ENCODE data around the gene STARD3. TPM values are rescaled to one million over a fixed set of nuclear protein-coding genes. Genes with fewer than 3 reads are reported as not detected.

Gene STARD3
- total RNA-seq, 1 donor from 2014 or later = 87.6 TPM

DNA sequence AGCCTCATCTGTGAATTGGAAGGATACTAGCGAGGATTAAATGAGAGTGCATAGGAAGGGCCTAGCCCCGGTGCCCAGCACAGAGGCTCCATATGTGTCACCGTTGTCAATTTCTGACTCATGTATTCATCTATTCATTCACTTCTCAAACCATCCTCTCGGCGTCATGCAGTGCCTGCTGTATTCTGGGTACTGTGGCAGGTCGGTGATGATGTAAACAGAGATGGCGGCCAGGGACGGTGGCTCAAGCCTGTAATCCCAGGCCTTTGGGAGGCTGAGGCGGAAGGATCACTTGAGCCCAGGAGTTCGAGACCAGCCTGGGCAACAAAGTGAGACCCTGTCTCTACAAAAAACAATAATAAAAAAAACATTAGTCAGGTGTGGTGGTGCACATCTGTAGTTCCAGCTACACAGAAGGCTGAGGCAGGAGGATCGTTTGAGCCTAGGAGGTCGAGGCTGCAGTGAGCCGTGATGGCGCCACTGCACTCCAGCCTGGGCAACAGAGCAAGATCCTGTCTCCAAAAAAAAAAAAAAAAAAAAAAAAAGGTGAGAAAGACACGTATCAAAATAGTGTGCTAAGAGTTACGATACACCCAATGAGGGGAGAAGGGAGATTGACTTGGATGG lies 14.5 kb upstream of the STARD3 start:
- Histone ChIP-seq H3K9me3 (no peaks in the 10 kb centered on the region), H3K4me3 (no peak overlapping the region), H3K36me3 (no peaks in the 10 kb centered on the region), H3K27me3 (peaks cover 12% of the 10 kb centered on the region), H3K4me1 (peaks cover 7 to 13% of the 10 kb centered on the region in 2 donors), H3K27ac (no peak overlapping the region)
- intact Hi-C loops (cut with DNase I) = loop anchor here (1.0 kb wide), 5 partner anchors 12 to 132 kb away; partner anchors contain the start of gene MIEN1
- TF ChIP-seq, protein P1, sequence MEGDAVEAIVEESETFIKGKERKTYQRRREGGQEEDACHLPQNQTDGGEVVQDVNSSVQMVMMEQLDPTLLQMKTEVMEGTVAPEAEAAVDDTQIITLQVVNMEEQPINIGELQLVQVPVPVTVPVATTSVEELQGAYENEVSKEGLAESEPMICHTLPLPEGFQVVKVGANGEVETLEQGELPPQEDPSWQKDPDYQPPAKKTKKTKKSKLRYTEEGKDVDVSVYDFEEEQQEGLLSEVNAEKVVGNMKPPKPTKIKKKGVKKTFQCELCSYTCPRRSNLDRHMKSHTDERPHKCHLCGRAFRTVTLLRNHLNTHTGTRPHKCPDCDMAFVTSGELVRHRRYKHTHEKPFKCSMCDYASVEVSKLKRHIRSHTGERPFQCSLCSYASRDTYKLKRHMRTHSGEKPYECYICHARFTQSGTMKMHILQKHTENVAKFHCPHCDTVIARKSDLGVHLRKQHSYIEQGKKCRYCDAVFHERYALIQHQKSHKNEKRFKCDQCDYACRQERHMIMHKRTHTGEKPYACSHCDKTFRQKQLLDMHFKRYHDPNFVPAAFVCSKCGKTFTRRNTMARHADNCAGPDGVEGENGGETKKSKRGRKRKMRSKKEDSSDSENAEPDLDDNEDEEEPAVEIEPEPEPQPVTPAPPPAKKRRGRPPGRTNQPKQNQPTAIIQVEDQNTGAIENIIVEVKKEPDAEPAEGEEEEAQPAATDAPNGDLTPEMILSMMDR (IDR thresholded peaks at IDR 0.05) = no peak
- DNase-seq (ENCODE audit: low spot score in 2 of 2) = peak in 1 of 2 donors; percentile 60

DNA sequence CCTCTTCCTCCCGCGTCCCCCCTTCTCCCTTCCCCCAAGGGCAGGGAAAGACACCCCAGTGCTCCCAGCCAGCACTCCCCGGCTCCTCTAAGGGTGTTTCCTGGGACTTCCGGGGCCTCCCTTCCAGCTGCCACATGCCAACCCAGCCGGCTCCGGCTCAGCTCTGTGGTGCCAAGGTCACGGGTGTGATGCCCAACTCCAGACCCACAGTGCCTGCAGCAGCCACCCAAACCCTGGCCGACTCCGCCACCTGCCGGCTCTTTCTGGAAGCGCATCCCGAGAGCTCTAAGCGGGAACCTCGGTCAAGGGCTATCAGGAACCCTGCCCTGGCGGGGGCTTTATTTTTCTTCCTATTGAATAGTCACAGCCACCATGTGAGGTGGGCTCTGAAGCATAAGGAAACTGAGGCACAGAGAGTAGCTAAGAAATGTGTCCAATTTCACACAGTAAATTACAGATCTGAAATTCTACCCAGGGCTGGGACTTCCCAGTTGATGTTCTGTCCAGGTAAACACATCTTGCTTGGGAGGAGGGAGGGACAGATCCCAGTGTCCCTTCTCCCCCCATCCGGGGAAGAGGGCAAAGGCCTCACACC lies 13.5 kb upstream of the STARD3 start:
- peaks cover 7 to 13% of the 10 kb centered on the region in 2 donors for H3K4me1 ChIP-seq

DNA sequence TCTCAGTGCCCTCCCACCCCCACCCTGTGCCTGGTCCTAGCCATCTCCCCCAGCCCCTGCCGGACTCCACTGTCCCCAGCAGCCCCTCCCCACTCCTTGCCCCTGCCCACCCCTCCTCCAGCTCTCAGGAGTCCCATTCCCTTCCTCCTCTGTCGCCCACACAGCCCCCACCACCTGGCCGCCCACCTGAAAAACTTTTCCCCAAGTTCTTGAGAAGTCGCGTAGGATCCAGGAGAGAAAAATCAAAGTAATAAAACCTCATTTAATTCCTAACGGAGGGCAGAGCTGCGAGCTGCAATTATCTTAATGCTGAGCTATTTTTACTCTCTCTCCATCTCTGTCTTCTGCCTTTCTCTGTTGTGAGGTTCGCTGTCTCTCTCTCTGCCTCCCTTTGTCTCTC lies 12.6 kb upstream of the STARD3 start:
- H3K27ac ChIP-seq = no peak overlapping the region
- DNase-seq (ENCODE audit: low spot score in 2 of 2) = no peak
- H3K4me1 ChIP-seq = peaks cover 7 to 13% of the 10 kb centered on the region in 2 donors
- TF ChIP-seq, protein P1 (IDR thresholded peaks at IDR 0.05) = no peak
- intact Hi-C loops (cut with DNase I) = no loop called here
- peaks cover 13% of the 10 kb centered on the region for H3K27me3 ChIP-seq
- H3K9me3 ChIP-seq = no peaks in the 10 kb centered on the region
- H3K4me3 ChIP-seq = no peak overlapping the region
- no peaks in the 10 kb centered on the region for H3K36me3 ChIP-seq

More for the DNA sequence above, 13.5 kb upstream of the STARD3 start:
- peak; percentile 42 to 91 for DNase-seq (ENCODE audit: low spot score in 2 of 2)
- no peaks in the 10 kb centered on the region for H3K36me3 ChIP-seq
- H3K9me3 ChIP-seq = no peaks in the 10 kb centered on the region
- no peak overlapping the region for H3K4me3 ChIP-seq
- intact Hi-C loops (cut with DNase I) = loop anchor here (1.0 kb wide), 2 partner anchors 11 to 75 kb away; no protein-coding TSS in a partner anchor
- H3K27me3 ChIP-seq = peaks cover 13% of the 10 kb centered on the region
- H3K27ac ChIP-seq = no peak overlapping the region
- TF ChIP-seq, protein P1 (IDR thresholded peaks at IDR 0.05) = peak; percentile 80 to 95 (median 93)

DNA sequence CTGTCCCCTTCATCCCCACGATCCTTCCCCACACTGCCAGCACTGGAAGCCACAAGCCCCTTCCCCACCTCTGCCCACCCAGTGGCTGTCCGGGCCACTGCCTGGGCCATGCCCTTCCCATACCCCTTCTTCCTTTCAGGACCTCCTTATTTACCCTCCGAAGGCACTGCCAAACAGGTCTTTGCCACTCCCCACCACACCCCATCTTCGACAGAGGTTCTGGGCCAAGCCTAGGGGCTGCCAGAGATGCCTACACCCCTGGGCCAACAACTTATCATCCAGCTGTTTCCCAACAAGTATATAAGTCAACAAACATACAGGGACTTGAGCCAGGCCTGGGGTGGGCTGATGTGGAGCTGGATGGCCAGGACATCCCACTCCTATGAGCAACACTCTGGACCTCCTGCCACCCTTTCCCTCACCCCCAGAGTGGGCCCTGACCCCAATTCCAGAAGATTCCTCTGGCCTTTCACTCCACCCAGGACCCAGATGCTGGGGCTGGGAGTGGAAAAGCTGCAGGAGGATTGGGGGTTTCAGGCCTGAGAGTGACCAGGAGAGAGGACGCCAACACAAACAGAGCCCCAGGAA lies 11.7 kb upstream of the STARD3 start:
- peaks cover 13% of the 10 kb centered on the region for H3K27me3 ChIP-seq
- peaks cover 7 to 13% of the 10 kb centered on the region in 2 donors for H3K4me1 ChIP-seq

DNA sequence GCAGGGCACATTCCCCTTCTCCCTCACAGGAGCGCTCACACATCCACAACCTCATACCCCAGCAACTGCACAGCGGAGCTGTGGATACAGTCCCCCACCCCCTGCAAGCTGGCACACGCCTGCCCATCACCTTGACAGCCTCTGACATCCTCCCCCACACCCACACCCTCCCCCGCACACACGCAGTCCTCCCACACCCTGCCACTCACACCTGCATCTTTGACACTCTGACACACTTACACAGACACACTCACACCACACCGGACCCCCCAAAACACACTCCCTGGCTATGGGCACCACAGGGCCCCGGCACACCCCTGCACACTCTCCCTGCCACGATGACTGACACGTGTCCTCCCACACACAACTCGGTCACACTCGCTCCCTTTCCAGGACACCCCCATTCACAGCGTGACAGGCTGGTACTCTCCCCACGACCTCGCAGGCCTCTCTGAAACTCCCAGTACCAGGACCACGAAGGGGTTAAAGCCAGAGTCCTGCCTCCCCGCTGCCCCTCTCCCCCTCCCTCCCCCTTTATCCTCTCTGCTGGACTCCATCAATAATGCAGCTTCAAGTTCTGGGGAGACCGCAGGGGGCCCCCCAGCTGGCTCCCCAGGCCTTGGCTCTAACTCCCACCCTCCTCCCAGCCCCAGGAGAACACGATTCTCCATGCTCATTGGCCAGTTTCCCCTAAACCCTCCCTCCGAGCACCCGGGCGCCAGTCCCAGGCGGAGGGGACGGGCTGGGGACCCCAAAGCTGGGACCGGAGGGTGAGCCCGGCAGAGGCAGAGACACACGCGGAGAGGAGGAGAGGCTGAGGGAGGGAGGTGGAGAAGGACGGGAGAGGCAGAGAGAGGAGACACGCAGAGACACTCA lies 10.5 kb upstream of the STARD3 start, which contains the start of gene PPP1R1B:
PPP1R1B (plus strand) TSS at position 782 of the 876 bp plus-strand sequence. CDS start 441 bp downstream, outside the sequence.
- TF ChIP-seq, protein P1 (IDR thresholded peaks at IDR 0.05) = no peak
- intact Hi-C loops (cut with DNase I) = no loop called here
- H3K27ac ChIP-seq = no peak within 1 kb of the TSS
- no peaks in the 10 kb centered on the region for H3K36me3 ChIP-seq
- peaks cover 13% of the 10 kb centered on the region for H3K27me3 ChIP-seq
- H3K4me3 ChIP-seq = peak within 1 kb of the TSS; percentile 22 to 38
- no peaks in the 10 kb centered on the region for H3K9me3 ChIP-seq
- DNase-seq (ENCODE audit: low spot score in 2 of 2) = peak in 1 of 2 donors; percentile 59
- peaks cover 7 to 13% of the 10 kb centered on the region in 2 donors for H3K4me1 ChIP-seq

More for the DNA sequence above, 11.7 kb upstream of the STARD3 start:
- intact Hi-C loops (cut with DNase I) = no loop called here
- no peaks in the 10 kb centered on the region for H3K36me3 ChIP-seq
- no peak overlapping the region for H3K27ac ChIP-seq
- peak in 1 of 2 donors; percentile 57 for DNase-seq (ENCODE audit: low spot score in 2 of 2)
- H3K9me3 ChIP-seq = no peaks in the 10 kb centered on the region
- TF ChIP-seq, protein P1 (IDR thresholded peaks at IDR 0.05) = no peak
- H3K4me3 ChIP-seq = no peak overlapping the region

Data from ascending aorta (tissue), 2 donors.